ENCODE data around the gene TNRC6A. TPM values are rescaled to one million over a fixed set of nuclear protein-coding genes. Genes with fewer than 3 reads are reported as not detected.
A peak's percentile ranks its signal among the peaks of the same experiment; 100 is the strongest.

Gene TNRC6A
- total and polyA plus RNA-seq, 9 of the 15 experiments (the other 6 are each of a cell fraction or from before 2014, with no cell fraction given), result 3.4 to 32.1 (median 26.6) TPM

GRCh38 chr16:24844101-24845030 lies 114.9 kb downstream of the TNRC6A start (continued):
- TF ChIP-seq TBL1XR1 (IDR thresholded peaks at IDR 0.05; ENCODE audit: low read length in 2 of 2), result peak; percentile 17 to 49; a peak in 1 of 4 replicates
- peak; percentile 94 for TF ChIP-seq CBFA2T2 (conservative IDR thresholded peaks at IDR 0.05)
- TF ChIP-seq ZFP30 (CRISPR knock-in tag; IDR thresholded peaks at IDR 0.05; ENCODE audit: borderline replicate concordance), result no peak
- TF ChIP-seq BRCA1 (IDR thresholded peaks at IDR 0.05), result no peak
- TF ChIP-seq BRCA1 (CRISPR knock-in tag; IDR thresholded peaks at IDR 0.05), result no peak
- TF ChIP-seq, protein P1, sequence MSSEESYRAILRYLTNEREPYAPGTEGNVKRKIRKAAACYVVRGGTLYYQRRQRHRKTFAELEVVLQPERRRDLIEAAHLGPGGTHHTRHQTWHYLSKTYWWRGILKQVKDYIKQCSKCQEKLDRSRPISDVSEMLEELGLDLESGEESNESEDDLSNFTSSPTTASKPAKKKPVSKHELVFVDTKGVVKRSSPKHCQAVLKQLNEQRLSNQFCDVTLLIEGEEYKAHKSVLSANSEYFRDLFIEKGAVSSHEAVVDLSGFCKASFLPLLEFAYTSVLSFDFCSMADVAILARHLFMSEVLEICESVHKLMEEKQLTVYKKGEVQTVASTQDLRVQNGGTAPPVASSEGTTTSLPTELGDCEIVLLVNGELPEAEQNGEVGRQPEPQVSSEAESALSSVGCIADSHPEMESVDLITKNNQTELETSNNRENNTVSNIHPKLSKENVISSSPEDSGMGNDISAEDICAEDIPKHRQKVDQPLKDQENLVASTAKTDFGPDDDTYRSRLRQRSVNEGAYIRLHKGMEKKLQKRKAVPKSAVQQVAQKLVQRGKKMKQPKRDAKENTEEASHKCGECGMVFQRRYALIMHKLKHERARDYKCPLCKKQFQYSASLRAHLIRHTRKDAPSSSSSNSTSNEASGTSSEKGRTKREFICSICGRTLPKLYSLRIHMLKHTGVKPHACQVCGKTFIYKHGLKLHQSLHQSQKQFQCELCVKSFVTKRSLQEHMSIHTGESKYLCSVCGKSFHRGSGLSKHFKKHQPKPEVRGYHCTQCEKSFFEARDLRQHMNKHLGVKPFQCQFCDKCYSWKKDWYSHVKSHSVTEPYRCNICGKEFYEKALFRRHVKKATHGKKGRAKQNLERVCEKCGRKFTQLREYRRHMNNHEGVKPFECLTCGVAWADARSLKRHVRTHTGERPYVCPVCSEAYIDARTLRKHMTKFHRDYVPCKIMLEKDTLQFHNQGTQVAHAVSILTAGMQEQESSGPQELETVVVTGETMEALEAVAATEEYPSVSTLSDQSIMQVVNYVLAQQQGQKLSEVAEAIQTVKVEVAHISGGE (CRISPR knock-in tag; IDR thresholded peaks at IDR 0.05), result 0 out of 6 replicates have a peak, but pooled peaks of 1 of the 3 experiments have one; percentile 36
- TF ChIP-seq POLR2G (IDR thresholded peaks at IDR 0.05; ENCODE audit: low read depth, low read length), result no peak
- no peak for TF ChIP-seq ZNF639 (CRISPR knock-in tag; conservative IDR thresholded peaks at IDR 0.05 in 1 of 2, IDR thresholded peaks at IDR 0.05 in 1 of 2)
- TF ChIP-seq TRIM24 (IDR thresholded peaks at IDR 0.05), result peak; percentile 87 to 92
- no peak for TF ChIP-seq RBM22 (IDR thresholded peaks at IDR 0.05; ENCODE audit: low read depth, low read length, poor library complexity, severe bottlenecking)
- no peak for TF ChIP-seq NFRKB (IDR thresholded peaks at IDR 0.05; ENCODE audit: low read depth)
- peak; percentile 98 for TF ChIP-seq SMARCE1 (IDR thresholded peaks at IDR 0.05)
- no peak for TF ChIP-seq FIP1L1 (IDR thresholded peaks at IDR 0.05; ENCODE audit: low read depth, low read length, poor library complexity, severe bottlenecking)
- no peak for TF ChIP-seq SIRT6 (IDR thresholded peaks at IDR 0.05; ENCODE audit: low read depth, low read length)
- TF ChIP-seq XRCC5 (IDR thresholded peaks at IDR 0.05; ENCODE audit: low read depth, low read length), result no peak
- no peak for TF ChIP-seq ZNF133 (CRISPR knock-in tag; IDR thresholded peaks at IDR 0.05)
- no peak for TF ChIP-seq COPS2 (conservative IDR thresholded peaks at IDR 0.05)
- no peak for TF ChIP-seq ZNF707 (CRISPR knock-in tag; conservative IDR thresholded peaks at IDR 0.05)
- TF ChIP-seq, protein P2, sequence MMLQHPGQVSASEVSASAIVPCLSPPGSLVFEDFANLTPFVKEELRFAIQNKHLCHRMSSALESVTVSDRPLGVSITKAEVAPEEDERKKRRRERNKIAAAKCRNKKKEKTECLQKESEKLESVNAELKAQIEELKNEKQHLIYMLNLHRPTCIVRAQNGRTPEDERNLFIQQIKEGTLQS (IDR thresholded peaks at IDR 0.05), result peak; percentile 99
- TF ChIP-seq, protein P2 (CRISPR knock-in tag; conservative IDR thresholded peaks at IDR 0.05), result peak; percentile 97
- TF ChIP-seq FUS (optimal IDR thresholded peaks at IDR 0.05; ENCODE audit: low read depth, low read length), result no peak
- TF ChIP-seq CBX1 (IDR thresholded peaks at IDR 0.05; ENCODE audit: low read depth), result no peak
- TF ChIP-seq NFYB (IDR thresholded peaks at IDR 0.05; ENCODE audit: extremely low read depth, insufficient read length), result no peak
